Vagina (tissue), 2 donors: ENCODE results near the gene LHX4. TPM values are rescaled to one million over a fixed set of nuclear protein-coding genes. Genes with fewer than 3 reads are reported as not detected.

Experiments used
- DNase-seq, 2 donors: peaks; one replicate each; pipeline ENCODE4 v3.0.0-alpha.2; 2017; ENCODE audit errors: extremely low spot score in 2 of 2
- H3K27ac ChIP-seq: fragments of 200-600 bp; sonication (generic); one replicate; pipeline ENCODE4 v1.5.1; 2019
- H3K27me3 ChIP-seq: fragments of 200-600 bp; sonication (generic); one replicate; pipeline ENCODE4 v1.5.1; 2019
- H3K36me3 ChIP-seq, 2 donors: fragments of 200-600 bp; sonication (generic); one replicate each; pipeline ENCODE4 v1.5.1; 2017 to 2019
- H3K4me1 ChIP-seq: fragments of 200-600 bp; sonication (generic); one replicate; pipeline ENCODE4 v1.5.1; 2019
- H3K4me3 ChIP-seq, 2 donors: fragments of 200-600 bp; sonication (generic); 1 replicate in 1 of 2; 2 replicates in 1 of 2; pipeline ENCODE4 v1.5.1; 2016 to 2019
- H3K9me3 ChIP-seq: fragments of 200-600 bp; sonication (generic); one replicate; pipeline ENCODE4 v1.5.1; 2019
- CTCF ChIP-seq, 3 experiments: fragments of 450-650 bp in 2 of 3; fragments of 200-600 bp in 1 of 3; sonication (generic) in 1 of 3; IDR thresholded peaks; one replicate each; pipeline ENCODE4 v1.5.1; 2017 to 2019; ENCODE audit warnings: antibody characterized with exemption in 3 of 3, mild to moderate bottlenecking in 2 of 3, moderate library complexity in 2 of 3
- POLR2A ChIP-seq, 2 donors: fragments of 450-650 bp; IDR thresholded peaks; one replicate each; pipeline ENCODE4 v1.6.1; 2017; ENCODE audit warnings: antibody characterized with exemption in 2 of 2, mild to moderate bottlenecking in 2 of 2, moderate library complexity in 2 of 2
- POLR2AphosphoS5 ChIP-seq, 2 donors: sonication (generic); formaldehyde crosslinking; IDR thresholded peaks; one replicate each; pipeline ENCODE4 v1.9.0; 2017; ENCODE audit warnings: antibody characterized with exemption in 2 of 2, mild to moderate bottlenecking in 2 of 2, low read depth in 1 of 2; ENCODE audit not compliant: insufficient read depth in 1 of 2
- intact Hi-C: fragments of 100-400 bp; cut with DNase I; formaldehyde crosslinking; loops from one replicate; pipeline ENCODE4 v1.15.1; 2023
- total RNA-seq: library from RNA; depleted of rRNA; stranded (reverse); fragments of >200 nt; gene quantifications from one replicate; pipeline ENCODE4 v1.2.3, GENCODE V29; 2016

Gene LHX4
- total RNA-seq, 1 donor from 2014 or later, result 0.98 TPM

- DNase-seq, result no peak
- intact Hi-C loops, result no loop called here
Measured at GRCh38 chr1:180187626-180188025, 42.4 kb upstream of the LHX4 start.

GRCh38 chr1:180188091-180188506 lies 42.0 kb upstream of the LHX4 start:
- no peak for DNase-seq
- intact Hi-C loops, result no loop called here
- H3K36me3 ChIP-seq, result peaks cover 0 to 61% of the 10 kb centered on the region in 2 donors

More at GRCh38 chr1:180187626-180188025, 42.4 kb upstream of the LHX4 start:
- Histone ChIP-seq H3K4me3 (no peak overlapping the region), H3K36me3 (peaks cover 0 to 64% of the 10 kb centered on the region in 2 donors), H3K9me3 (no peaks in the 10 kb centered on the region), H3K27ac (no peak overlapping the region), H3K4me1 (no peaks in the 10 kb centered on the region), H3K27me3 (no peaks in the 10 kb centered on the region)
- TF ChIP-seq POLR2AphosphoS5 (IDR thresholded peaks at IDR 0.05; ENCODE audit: insufficient read depth in 1 of 2, low read depth in 1 of 2) (no peak), CTCF (IDR thresholded peaks at IDR 0.05) (no peak), POLR2A (IDR thresholded peaks at IDR 0.05) (no peak)

GRCh38 chr1:180188684-180189175 lies 41.3 kb upstream of the LHX4 start:
- intact Hi-C loops, result no loop called here
- no peak for TF ChIP-seq POLR2A (IDR thresholded peaks at IDR 0.05)
- TF ChIP-seq POLR2AphosphoS5 (IDR thresholded peaks at IDR 0.05; ENCODE audit: insufficient read depth in 1 of 2, low read depth in 1 of 2), result no peak
- no peak for TF ChIP-seq CTCF (IDR thresholded peaks at IDR 0.05)
- DNase-seq, result no peak
- peaks cover 0 to 61% of the 10 kb centered on the region in 2 donors for H3K36me3 ChIP-seq
- H3K27ac ChIP-seq, result no peak overlapping the region
- H3K4me3 ChIP-seq, result no peak overlapping the region
- no peaks in the 10 kb centered on the region for H3K9me3 ChIP-seq
- no peaks in the 10 kb centered on the region for H3K27me3 ChIP-seq
- H3K4me1 ChIP-seq, result no peaks in the 10 kb centered on the region

More at GRCh38 chr1:180188091-180188506, 42.0 kb upstream of the LHX4 start:
- H3K9me3 ChIP-seq, result no peaks in the 10 kb centered on the region
- no peak overlapping the region for H3K27ac ChIP-seq
- no peaks in the 10 kb centered on the region for H3K4me1 ChIP-seq
- H3K27me3 ChIP-seq, result no peaks in the 10 kb centered on the region
- H3K4me3 ChIP-seq, result no peak overlapping the region
- no peak for TF ChIP-seq POLR2AphosphoS5 (IDR thresholded peaks at IDR 0.05; ENCODE audit: insufficient read depth in 1 of 2, low read depth in 1 of 2)
- TF ChIP-seq POLR2A (IDR thresholded peaks at IDR 0.05), result no peak
- peak in 1 of 3 experiments; percentile 10 for TF ChIP-seq CTCF (IDR thresholded peaks at IDR 0.05)

GRCh38 chr1:180190091-180190490 lies 40.0 kb upstream of the LHX4 start:
- TF ChIP-seq CTCF (IDR thresholded peaks at IDR 0.05) (no peak), POLR2AphosphoS5 (IDR thresholded peaks at IDR 0.05; ENCODE audit: insufficient read depth in 1 of 2, low read depth in 1 of 2) (no peak), POLR2A (IDR thresholded peaks at IDR 0.05) (no peak)
- Histone ChIP-seq H3K9me3 (no peaks in the 10 kb centered on the region), H3K4me3 (no peak overlapping the region), H3K27ac (no peak overlapping the region), H3K27me3 (no peaks in the 10 kb centered on the region), H3K4me1 (no peaks in the 10 kb centered on the region), H3K36me3 (peaks cover 0 to 58% of the 10 kb centered on the region in 2 donors)
- no peak for DNase-seq
- intact Hi-C loops, result loop anchor here (10.0 kb wide), 1 partner anchor 285 kb away; no protein-coding TSS in a partner anchor

GRCh38 chr1:180192172-180192571 lies 37.9 kb upstream of the LHX4 start:
- no peak overlapping the region for H3K4me3 ChIP-seq
- intact Hi-C loops, result loop anchor here (10.0 kb wide), 1 partner anchor 283 kb away; no protein-coding TSS in a partner anchor

More at GRCh38 chr1:180192172-180192571, 37.9 kb upstream of the LHX4 start:
- no peaks in the 10 kb centered on the region for H3K9me3 ChIP-seq
- no peak for DNase-seq
- H3K27me3 ChIP-seq, result no peaks in the 10 kb centered on the region
- no peaks in the 10 kb centered on the region for H3K4me1 ChIP-seq
- H3K36me3 ChIP-seq, result peaks cover 0 to 50% of the 10 kb centered on the region in 2 donors
- TF ChIP-seq CTCF (IDR thresholded peaks at IDR 0.05), result no peak
- no peak for TF ChIP-seq POLR2AphosphoS5 (IDR thresholded peaks at IDR 0.05; ENCODE audit: insufficient read depth in 1 of 2, low read depth in 1 of 2)
- no peak for TF ChIP-seq POLR2A (IDR thresholded peaks at IDR 0.05)
- no peak overlapping the region for H3K27ac ChIP-seq
